SU-DHL-6 (cell line): ENCODE data around the gene MRGPRX2.

Experiments
- H2AFZ ChIP-seq: fragments of 200-600 bp; sonication (generic); 2 replicates; pipeline ENCODE4 v1.6.1; 2014; ENCODE audit warnings: low read depth, mild to moderate bottlenecking, moderate library complexity, mixed read lengths, antibody characterized with exemption, low read length; ENCODE audit not compliant: severe bottlenecking
- H3F3A ChIP-seq: fragments of 200-600 bp; shearing (Covaris generic); 2 replicates; pipeline ENCODE4 v1.6.0; 2016; ENCODE audit warnings: antibody characterized with exemption, mild to moderate bottlenecking; ENCODE audit not compliant: insufficient read depth
- H3K27ac ChIP-seq: fragments of 200-600 bp; sonication (generic); 2 replicates; pipeline ENCODE4 v1.5.1; 2016; ENCODE audit warnings: low read depth, mild to moderate bottlenecking, low read length, moderate library complexity, mixed read lengths
- H3K27me3 ChIP-seq: fragments of 200-600 bp; sonication (generic), shearing (Covaris generic); 2 replicates; pipeline ENCODE4 v1.6.0; 2014; ENCODE audit warnings: mild to moderate bottlenecking, low read length
- H3K36me3 ChIP-seq: fragments of 200-600 bp; sonication (generic); 2 replicates; pipeline ENCODE4 v1.6.1; 2014; ENCODE audit warnings: mild to moderate bottlenecking, low read length, mixed read lengths
- H3K4me2 ChIP-seq: fragments of 300-600, 200-600 bp; shearing (Covaris generic), sonication (generic); 2 replicates; pipeline ENCODE4 v1.6.0; 2014; ENCODE audit warnings: low read length, low read depth, mild to moderate bottlenecking; ENCODE audit not compliant: poor library complexity, severe bottlenecking
- H3K4me3 ChIP-seq: fragments of 200-600 bp; sonication (generic); 2 replicates; pipeline ENCODE4 v1.5.1; 2014; ENCODE audit warnings: antibody characterized with exemption, low read length, mild to moderate bottlenecking, mixed read lengths; ENCODE audit not compliant: insufficient read depth, poor library complexity, severe bottlenecking
- H3K79me2 ChIP-seq: fragments of 200-600 bp; sonication (generic); 2 replicates; pipeline ENCODE4 v1.6.1; 2014; ENCODE audit warnings: mild to moderate bottlenecking, low read length, moderate library complexity; ENCODE audit not compliant: insufficient read depth
- H3K9ac ChIP-seq: fragments of 200-600 bp; sonication (generic); 2 replicates; pipeline ENCODE4 v1.7.0; 2014; ENCODE audit warnings: mild to moderate bottlenecking, low read length
- H3K9me2 ChIP-seq: fragments of 200-600 bp; sonication (generic); replicated peaks from 2 replicates; pipeline ENCODE4 v1.6.1; 2014; ENCODE audit warnings: low read length; ENCODE audit not compliant: insufficient read depth
- H3K9me3 ChIP-seq: fragments of 200-600 bp; sonication (generic); 2 replicates; pipeline ENCODE4 v1.6.1; 2014; ENCODE audit warnings: low read length, mixed read lengths; ENCODE audit not compliant: insufficient read depth
- H4K20me1 ChIP-seq: fragments of 200-600 bp; sonication (generic); 2 replicates; pipeline ENCODE4 v1.6.1; 2014; ENCODE audit warnings: low read depth, mild to moderate bottlenecking, antibody characterized with exemption, low read length, moderate library complexity, mixed read lengths
- CTCF ChIP-seq: fragments of 200-600 bp; sonication (generic); IDR thresholded peaks from one replicate; pipeline ENCODE4 v1.5.1; 2017; ENCODE audit warnings: antibody characterized with exemption, mild to moderate bottlenecking, low read length, moderate library complexity; ENCODE audit not compliant: insufficient read depth, poor library complexity, severe bottlenecking
- EZH2phosphoT487 ChIP-seq: fragments of 200-600 bp; sonication (generic), shearing (Covaris generic); conservative IDR thresholded peaks from 2 replicates; pipeline ENCODE4 v1.6.1; 2018; ENCODE audit warnings: mild to moderate bottlenecking, antibody characterized with exemption, low read length, moderate library complexity, mixed read lengths

Gene MRGPRX2

GRCh38 chr11:19099093-19099492 lies 38.6 kb upstream of the MRGPRX2 start:
- no peaks in the 10 kb centered on the region for H3K36me3 ChIP-seq
- H4K20me1 ChIP-seq: no peaks in the 10 kb centered on the region
- no peak overlapping the region for H2AFZ ChIP-seq
- H3K9ac ChIP-seq: no peak overlapping the region
- H3K9me2 ChIP-seq: no peaks in the 10 kb centered on the region
- H3K27me3 ChIP-seq: no peaks in the 10 kb centered on the region
- H3F3A ChIP-seq: no peaks in the 10 kb centered on the region
- TF ChIP-seq CTCF: no peak
- no peak for TF ChIP-seq EZH2phosphoT487
- no peak overlapping the region for H3K4me2 ChIP-seq
- no peaks in the 10 kb centered on the region for H3K79me2 ChIP-seq
- no peaks in the 10 kb centered on the region for H3K9me3 ChIP-seq
- H3K27ac ChIP-seq: no peak overlapping the region
- no peak overlapping the region for H3K4me3 ChIP-seq

GRCh38 chr11:19094859-19095258 lies 34.3 kb upstream of the MRGPRX2 start:
- no peak overlapping the region for H3K4me3 ChIP-seq
- H3K4me2 ChIP-seq: no peak overlapping the region
- H2AFZ ChIP-seq: no peak overlapping the region
- no peaks in the 10 kb centered on the region for H3F3A ChIP-seq
- no peaks in the 10 kb centered on the region for H3K79me2 ChIP-seq
- no peaks in the 10 kb centered on the region for H3K27me3 ChIP-seq
- H3K36me3 ChIP-seq: no peaks in the 10 kb centered on the region
- H3K27ac ChIP-seq: no peak overlapping the region
- H3K9me2 ChIP-seq: no peaks in the 10 kb centered on the region
- H4K20me1 ChIP-seq: no peaks in the 10 kb centered on the region
- TF ChIP-seq CTCF: no peak
- no peak for TF ChIP-seq EZH2phosphoT487
- H3K9me3 ChIP-seq: no peaks in the 10 kb centered on the region
- no peak overlapping the region for H3K9ac ChIP-seq

- H3K27me3 ChIP-seq: no peaks in the 10 kb centered on the region
- no peaks in the 10 kb centered on the region for H3F3A ChIP-seq
- H3K9me2 ChIP-seq: no peaks in the 10 kb centered on the region
- TF ChIP-seq CTCF (no peak), EZH2phosphoT487 (no peak)
- no peak overlapping the region for H2AFZ ChIP-seq
- H3K9ac ChIP-seq: no peak overlapping the region
- H3K79me2 ChIP-seq: no peaks in the 10 kb centered on the region
- no peaks in the 10 kb centered on the region for H4K20me1 ChIP-seq
- H3K4me2 ChIP-seq: no peak overlapping the region
- no peak overlapping the region for H3K4me3 ChIP-seq
- H3K9me3 ChIP-seq: no peaks in the 10 kb centered on the region
- H3K36me3 ChIP-seq: no peaks in the 10 kb centered on the region
- no peak overlapping the region for H3K27ac ChIP-seq
Observed at GRCh38 chr11:19093976-19094375, 33.5 kb upstream of the MRGPRX2 start.

GRCh38 chr11:19092850-19093249 lies 32.3 kb upstream of the MRGPRX2 start:
- no peak for TF ChIP-seq EZH2phosphoT487
- no peak for TF ChIP-seq CTCF
- Histone ChIP-seq H3K27ac (no peak overlapping the region), H3K4me3 (no peak overlapping the region), H3K36me3 (no peaks in the 10 kb centered on the region), H3K27me3 (no peaks in the 10 kb centered on the region), H3K79me2 (no peaks in the 10 kb centered on the region), H2AFZ (no peak overlapping the region), H3K4me2 (no peak overlapping the region), H4K20me1 (no peaks in the 10 kb centered on the region), H3K9me3 (no peaks in the 10 kb centered on the region), H3K9me2 (no peaks in the 10 kb centered on the region), H3K9ac (no peak overlapping the region), H3F3A (no peaks in the 10 kb centered on the region)
